Natural killer cell (primary cell): ENCODE measurements around the gene CCDC89. TPM values are rescaled to one million over a fixed set of nuclear protein-coding genes. Genes with fewer than 3 reads are reported as not detected.

ENCODE experiments used
- ATAC-seq, 3 donors: fragments of 150-1000 bp in 2 of 3; fragments of 200-7000 bp in 1 of 3; cut with Tn5 transposase; 1 replicate in 1 of 3; 2 replicates in 2 of 3; pipeline ENCODE4 v1.10.0; 2021; ENCODE audit warnings: mild to moderate bottlenecking in 2 of 3, moderate library complexity in 2 of 3
- DNase-seq, 2 donors: peaks; one replicate each; pipeline versions ENCODE4 v3.0.0 to v3.0.0-alpha.2; 2013 to 2021; ENCODE audit warnings: mixed read lengths in 1 of 2
- H3K27ac ChIP-seq: one replicate; pipeline ENCODE4 v1.5.1; 2013; ENCODE audit warnings: mild to moderate bottlenecking, low read length
- H3K27me3 ChIP-seq: one replicate; pipeline ENCODE4 v1.6.1; 2013; ENCODE audit warnings: low read length; ENCODE audit not compliant: control insufficient read depth, insufficient read depth
- H3K36me3 ChIP-seq: one replicate; pipeline ENCODE4 v1.6.1; 2013; ENCODE audit warnings: low read length; ENCODE audit not compliant: control insufficient read depth, insufficient read depth
- H3K4me1 ChIP-seq: one replicate; pipeline ENCODE4 v1.6.1; 2013; ENCODE audit warnings: low read length; ENCODE audit not compliant: control insufficient read depth, insufficient read depth
- H3K4me3 ChIP-seq: one replicate; pipeline ENCODE4 v1.5.1; 2013; ENCODE audit warnings: low read length
- H3K9me3 ChIP-seq: one replicate; pipeline ENCODE4 v1.6.1; 2013; ENCODE audit warnings: low read length; ENCODE audit not compliant: control insufficient read depth, insufficient read depth
- H3K27ac Mint-ChIP-seq, 2 donors: one replicate each; pipeline ENCODE4 v1.8.0; 2022; ENCODE audit warnings: mild to moderate bottlenecking in 2 of 2, mixed read lengths in 2 of 2, moderate library complexity in 1 of 2
- H3K27me3 Mint-ChIP-seq, 2 donors: one replicate each; pipeline ENCODE4 v1.8.0; 2022; ENCODE audit warnings: low read depth in 2 of 2, mixed read lengths in 2 of 2
- H3K36me3 Mint-ChIP-seq: one replicate; pipeline ENCODE4 v1.8.0; 2022; ENCODE audit warnings: mixed read lengths
- H3K4me1 Mint-ChIP-seq, 2 donors: one replicate each; pipeline ENCODE4 v1.8.0; 2022; ENCODE audit warnings: mixed read lengths in 2 of 2
- H3K4me3 Mint-ChIP-seq: one replicate; pipeline ENCODE4 v1.8.0; 2022; ENCODE audit warnings: mild to moderate bottlenecking, moderate library complexity, mixed read lengths
- H3K9me3 Mint-ChIP-seq, 2 donors: one replicate each; pipeline ENCODE4 v1.8.0; 2022; ENCODE audit warnings: mixed read lengths in 2 of 2
- WGBS: methylation state at CpG from one replicate; pipeline ENCODE4 v1.1.7; 2013; ENCODE audit warnings: missing lambda C conversion rate; ENCODE audit not compliant: insufficient coverage; 5-methylcytosine and 5-hydroxymethylcytosine counted together
- intact Hi-C: fragments of 100-400 bp; cut with micrococcal nuclease; formaldehyde crosslinking; loops from one replicate; pipeline ENCODE4 v1.14.2; 2022
- total RNA-seq, 4 donors: library from RNA; stranded (reverse); fragments of 120-200 nt in 1 of 4; gene quantifications; one replicate each; pipeline versions ENCODE4 v1.2.3 to v1.2.4, GENCODE V29; 2013 to 2022
- TF ChIP-seq, protein P1 (sequence below): fragments of 200-600 bp; IDR thresholded peaks from one replicate; pipeline ENCODE4 v1.8.0; 2022; ENCODE audit warnings: antibody characterized with exemption

The CCDC89 gene
- total RNA-seq, 3 donors from 2014 or later (not counting 1 experiment from before 2014, with no cell fraction given): 0.25 to 0.31 (median 0.25) TPM

DNA sequence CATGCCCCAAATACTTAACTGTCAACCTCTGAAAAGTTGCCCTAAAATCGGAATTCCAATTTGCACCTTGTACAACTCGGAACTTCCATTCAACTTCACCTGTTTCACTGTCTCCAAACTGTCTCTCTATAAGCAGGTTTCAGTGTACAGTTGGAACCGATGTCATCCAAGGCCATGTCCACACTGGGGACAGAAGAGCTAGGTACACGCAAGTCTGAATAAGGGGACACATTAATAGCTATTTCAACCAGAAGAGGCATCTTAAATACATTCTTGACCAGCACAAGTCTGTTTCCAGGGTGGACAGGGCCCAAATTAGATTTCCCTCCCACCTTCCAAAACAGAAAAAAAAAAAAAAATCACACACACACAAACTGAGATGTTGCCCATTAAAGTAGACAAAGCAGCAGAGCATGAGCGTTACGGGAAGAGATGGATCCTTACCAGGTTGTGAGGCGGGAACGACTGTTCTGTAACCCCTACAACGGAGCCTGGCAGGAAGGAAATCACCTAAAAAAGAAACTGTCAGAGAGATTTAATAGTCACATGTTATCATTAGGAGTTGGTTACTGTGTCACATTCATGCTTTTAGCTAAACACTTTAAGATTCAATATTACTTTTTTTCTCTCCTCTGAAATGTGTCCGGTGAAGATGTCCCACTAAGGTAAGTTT lies 22.8 kb downstream of the CCDC89 start:
- no peaks in the 10 kb centered on the region for H3K27me3 ChIP-seq
- TF ChIP-seq, protein P1, sequence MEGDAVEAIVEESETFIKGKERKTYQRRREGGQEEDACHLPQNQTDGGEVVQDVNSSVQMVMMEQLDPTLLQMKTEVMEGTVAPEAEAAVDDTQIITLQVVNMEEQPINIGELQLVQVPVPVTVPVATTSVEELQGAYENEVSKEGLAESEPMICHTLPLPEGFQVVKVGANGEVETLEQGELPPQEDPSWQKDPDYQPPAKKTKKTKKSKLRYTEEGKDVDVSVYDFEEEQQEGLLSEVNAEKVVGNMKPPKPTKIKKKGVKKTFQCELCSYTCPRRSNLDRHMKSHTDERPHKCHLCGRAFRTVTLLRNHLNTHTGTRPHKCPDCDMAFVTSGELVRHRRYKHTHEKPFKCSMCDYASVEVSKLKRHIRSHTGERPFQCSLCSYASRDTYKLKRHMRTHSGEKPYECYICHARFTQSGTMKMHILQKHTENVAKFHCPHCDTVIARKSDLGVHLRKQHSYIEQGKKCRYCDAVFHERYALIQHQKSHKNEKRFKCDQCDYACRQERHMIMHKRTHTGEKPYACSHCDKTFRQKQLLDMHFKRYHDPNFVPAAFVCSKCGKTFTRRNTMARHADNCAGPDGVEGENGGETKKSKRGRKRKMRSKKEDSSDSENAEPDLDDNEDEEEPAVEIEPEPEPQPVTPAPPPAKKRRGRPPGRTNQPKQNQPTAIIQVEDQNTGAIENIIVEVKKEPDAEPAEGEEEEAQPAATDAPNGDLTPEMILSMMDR: no peak
- peaks cover 11% of the 10 kb centered on the region for H3K4me1 ChIP-seq
- intact Hi-C loops: loop anchor here (5.0 kb wide), 1 partner anchor 404 kb away; the partner anchor contains the start of gene PICALM
- DNase-seq: peak in 1 of 2 donors; percentile 61
- peaks cover 7% of the 10 kb centered on the region for H3K36me3 Mint-ChIP-seq
- ATAC-seq: peak in 2 of 3 donors; percentile 13 to 30
- peaks cover 63 to 70% of the 10 kb centered on the region in 2 donors for H3K4me1 Mint-ChIP-seq
- H3K27ac ChIP-seq: peak overlapping the region; percentile 100
- H3K4me3 ChIP-seq: peak overlapping the region; percentile 94
- H3K27ac Mint-ChIP-seq: peak overlapping the region; percentile 98
- H3K36me3 ChIP-seq: peaks cover 30% of the 10 kb centered on the region
- no peaks in the 10 kb centered on the region for H3K9me3 Mint-ChIP-seq
- H3K27me3 Mint-ChIP-seq: no peaks in the 10 kb centered on the region
- no peaks in the 10 kb centered on the region for H3K9me3 ChIP-seq
- peak overlapping the region; percentile 98 for H3K4me3 Mint-ChIP-seq
- WGBS: 15% methylated on average over 8 of the region's 10 CpGs

DNA sequence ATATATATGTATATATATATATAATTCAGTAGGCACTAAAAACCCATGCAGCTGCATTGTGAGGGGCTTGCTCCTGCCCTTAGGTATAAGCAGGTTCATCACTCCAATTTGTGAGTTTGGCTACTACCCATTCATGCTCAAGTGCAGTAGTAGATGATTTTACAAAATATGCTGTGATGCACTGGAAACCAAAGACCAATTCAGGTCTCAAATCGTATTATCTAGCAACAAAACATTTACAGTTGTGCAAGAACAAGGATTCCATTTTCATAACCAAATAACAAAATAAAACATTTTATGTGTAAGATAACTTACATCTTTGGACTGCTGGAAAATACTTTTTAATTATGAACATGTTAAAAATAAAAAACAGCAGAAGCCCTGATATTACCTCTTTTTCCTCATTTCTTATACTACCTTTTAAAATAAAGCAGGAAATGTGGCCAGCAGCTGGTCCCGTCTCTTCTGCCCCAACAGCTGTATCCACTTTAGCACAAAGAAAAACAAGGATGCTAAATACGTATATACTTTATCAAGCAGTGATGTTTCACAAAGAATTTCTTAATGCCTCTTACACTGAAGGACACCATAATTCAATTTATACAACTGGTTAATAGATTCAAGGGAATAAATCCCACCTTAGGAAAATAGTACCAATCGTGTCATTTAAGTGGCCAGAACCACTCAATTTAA lies 23.9 kb downstream of the CCDC89 start:
- peaks cover 64 to 74% of the 10 kb centered on the region in 2 donors for H3K4me1 Mint-ChIP-seq
- no peaks in the 10 kb centered on the region for H3K9me3 Mint-ChIP-seq
- peak overlapping the region; percentile 31 to 98 for H3K27ac Mint-ChIP-seq
- intact Hi-C loops: loop anchor here (5.0 kb wide), 1 partner anchor 405 kb away; the partner anchor contains the start of gene PICALM
- no peaks in the 10 kb centered on the region for H3K27me3 Mint-ChIP-seq
- Histone ChIP-seq H3K27ac (no peak overlapping the region), H3K27me3 (no peaks in the 10 kb centered on the region), H3K4me1 (peaks cover 11% of the 10 kb centered on the region), H3K9me3 (no peaks in the 10 kb centered on the region), H3K36me3 (peaks cover 41% of the 10 kb centered on the region), H3K4me3 (no peak overlapping the region)
- TF ChIP-seq, protein P1: no peak
- peaks cover 7% of the 10 kb centered on the region for H3K36me3 Mint-ChIP-seq
- ATAC-seq: no peak
- DNase-seq: no peak
- peak overlapping the region; percentile 98 for H3K4me3 Mint-ChIP-seq
- WGBS: 18% methylated on average over 3 of the region's 4 CpGs

DNA sequence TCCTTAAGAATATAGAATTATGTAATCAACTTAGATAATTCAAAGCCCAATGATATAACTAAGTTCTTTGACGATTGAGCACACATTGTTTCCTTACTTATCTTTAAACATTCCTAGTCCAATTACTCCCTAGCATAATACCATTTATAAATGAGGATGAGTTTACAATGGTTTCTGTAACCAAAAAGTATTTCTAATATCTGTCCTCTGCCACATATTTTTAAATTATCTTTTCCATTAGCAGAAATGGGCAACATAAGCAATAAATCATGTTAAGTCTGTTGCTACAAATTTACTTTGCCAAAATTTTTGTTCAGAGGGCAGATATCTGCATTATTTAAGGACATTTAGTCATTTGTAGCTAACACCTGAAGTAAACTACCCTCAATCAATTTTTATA lies 27.8 kb downstream of the CCDC89 start:
- peak overlapping the region in 1 of 2 donors; percentile 79 for H3K27ac Mint-ChIP-seq
- intact Hi-C loops: no loop called here
- Histone ChIP-seq H3K9me3 (no peaks in the 10 kb centered on the region), H3K27me3 (no peaks in the 10 kb centered on the region), H3K36me3 (peaks cover 63% of the 10 kb centered on the region), H3K27ac (no peak overlapping the region), H3K4me1 (peaks cover 9% of the 10 kb centered on the region), H3K4me3 (no peak overlapping the region)
- H3K4me3 Mint-ChIP-seq: no peak overlapping the region
- H3K4me1 Mint-ChIP-seq: peaks cover 45 to 54% of the 10 kb centered on the region in 2 donors
- TF ChIP-seq, protein P1: no peak
- no peaks in the 10 kb centered on the region for H3K9me3 Mint-ChIP-seq
- peaks cover 7% of the 10 kb centered on the region for H3K36me3 Mint-ChIP-seq
- DNase-seq: no peak
- H3K27me3 Mint-ChIP-seq: no peaks in the 10 kb centered on the region
- no CpG with 5 or more reads among the region's 1 CpG for WGBS
- ATAC-seq: no peak
